K562 (cell line): ENCODE measurements around the gene ADGRF1. TPM values are rescaled to one million over a fixed set of nuclear protein-coding genes. Genes with fewer than 3 reads are reported as not detected.

Experiments used
- ATAC-seq: fragments of 200-7000 bp; cut with Tn5 transposase; 3 replicates; pipeline ENCODE4 v1.9.1; 2020; ENCODE audit warnings: moderate library complexity
- BruUV-seq: library from RNA; stranded (reverse); fragments of 400-500 nt; replicated peaks from 2 replicates; lab custom pipeline; 2021; lab: Mats Ljungman, UMichigan
- CTCF ChIA-PET: fragments of 300-600 bp; formaldehyde crosslinking; extraction: SDS; loops from one replicate; lab custom pipeline; 2021; ENCODE audit warnings: low intra/inter-chr PET ratio; lab: Yijun Ruan, JAX
- POLR2A ChIA-PET: fragments of 300-600, 350-650 bp; sonication (Branson Sonifier 250); formaldehyde crosslinking; extraction: SDS; loops from one replicate; lab custom pipeline; 2021; ENCODE audit warnings: antibody characterized with exemption, inconsistent platforms; lab: Yijun Ruan, JAX
- DNase-seq, 4 experiments: peaks; one replicate each; pipeline versions ENCODE4 v3.0.0 to v3.0.0-alpha.2; 2011 to 2018; ENCODE audit warnings: low spot score in 3 of 4, mixed read lengths in 3 of 4; ENCODE audit errors: extremely low read depth in 1 of 4
- FAIRE-seq: peaks from 2 replicates; lab custom pipeline; 2011; peaks lifted over from hg19 to GRCh38; lab: Jason Lieb, UNC
- H2AFZ ChIP-seq: 2 replicates; pipeline ENCODE4 v1.6.0; 2011; ENCODE audit warnings: low read depth, low read length, control low read depth, inconsistent platforms
- H3K27ac ChIP-seq: fragments of 200-600 bp; 3 replicates; pipeline ENCODE4 v1.8.0; 2011; ENCODE audit warnings: low read depth, mild to moderate bottlenecking, control low read depth, inconsistent platforms, low read length, moderate library complexity, mixed read lengths; ENCODE audit errors: extremely low read depth
- H3K27me3 ChIP-seq, 2 experiments: fragments of 300-600 bp in 1 of 2; 2 replicates in 1 of 2; 3 replicates in 1 of 2; pipeline versions ENCODE4 v1.6.0 to v1.8.0; 2011; ENCODE audit warnings: inconsistent platforms in 2 of 2, low read length in 2 of 2, mild to moderate bottlenecking in 1 of 2, mixed read lengths in 1 of 2, moderate library complexity in 1 of 2; ENCODE audit not compliant: control insufficient read depth in 2 of 2, insufficient read depth in 2 of 2
- H3K36me3 ChIP-seq: fragments of 300-600 bp; 3 replicates; pipeline ENCODE4 v1.8.0; 2011; ENCODE audit warnings: mild to moderate bottlenecking, low read length, inconsistent platforms; ENCODE audit not compliant: control insufficient read depth, insufficient read depth
- H3K4me1 ChIP-seq, 2 experiments: fragments of 200-600 bp in 1 of 2; replicated peaks in 1 of 2; 2 replicates in 1 of 2; 3 replicates in 1 of 2; pipeline versions ENCODE4 v1.5.1 to v1.8.0; 2011; ENCODE audit warnings: inconsistent platforms in 2 of 2, low read length in 2 of 2, mild to moderate bottlenecking in 1 of 2, mixed read lengths in 1 of 2, moderate library complexity in 1 of 2; ENCODE audit not compliant: control insufficient read depth in 2 of 2, insufficient read depth in 2 of 2
- H3K4me2 ChIP-seq: 2 replicates; pipeline ENCODE4 v1.6.1; 2011; ENCODE audit warnings: low read length, control low read depth, inconsistent platforms, mixed read lengths; ENCODE audit not compliant: insufficient read depth
- H3K4me3 ChIP-seq: fragments of 200-600 bp; sonication (generic), shearing (Covaris generic); 2 replicates; pipeline ENCODE4 v1.5.1; 2016; ENCODE audit warnings: control low read depth, inconsistent platforms
- H3K79me2 ChIP-seq: fragments of 200-600 bp; 3 replicates; pipeline ENCODE4 v1.8.0; 2011; ENCODE audit warnings: low read length, inconsistent platforms; ENCODE audit not compliant: control insufficient read depth, insufficient read depth
- H3K9ac ChIP-seq, 2 experiments: 2 replicates each; pipeline versions ENCODE4 v1.6.0 to v1.6.1; 2011; ENCODE audit warnings: low read depth in 2 of 2, low read length in 2 of 2, control low read depth in 1 of 2, inconsistent platforms in 1 of 2, mild to moderate bottlenecking in 1 of 2, mixed read lengths in 1 of 2; ENCODE audit not compliant: insufficient read depth in 1 of 2
- H3K9me1 ChIP-seq: one replicate; pipeline ENCODE4 v1.6.0; 2011; ENCODE audit warnings: inconsistent platforms, mild to moderate bottlenecking, low read length, moderate library complexity; ENCODE audit not compliant: control insufficient read depth, insufficient read depth
- H3K9me3 ChIP-seq: replicated peaks from 2 replicates; pipeline ENCODE4 v1.5.1; 2011; ENCODE audit warnings: low read depth, low read length, inconsistent platforms; ENCODE audit not compliant: control insufficient read depth, insufficient read depth
- H4K20me1 ChIP-seq: replicated peaks from 2 replicates; pipeline ENCODE4 v1.6.1; 2011; ENCODE audit warnings: low read length, inconsistent platforms, mixed read lengths; ENCODE audit not compliant: control insufficient read depth, insufficient read depth
- ELF4 ChIP-seq: fragments of 450-650 bp; formaldehyde crosslinking; IDR thresholded peaks from 2 replicates; pipeline ENCODE4 v1.4.0; 2022; ENCODE audit warnings: missing genetic modification characterization
- HBP1 ChIP-seq: fragments of 450-650 bp; formaldehyde crosslinking; IDR thresholded peaks from 2 replicates; pipeline ENCODE4 v1.4.0; 2022; ENCODE audit warnings: missing genetic modification characterization
- NCOA6 ChIP-seq: fragments of 450-650 bp; IDR thresholded peaks from 2 replicates; pipeline ENCODE4 v1.6.1; 2017; ENCODE audit warnings: mild to moderate bottlenecking
- PPARD ChIP-seq: fragments of 250-450 bp; sonication (Bioruptor Pico); IDR thresholded peaks from 2 replicates; pipeline ENCODE4 v1.8.0; 2022; ENCODE audit warnings: inconsistent platforms, mild to moderate bottlenecking, moderate library complexity
- PTTG1 ChIP-seq: fragments of 450-650 bp; IDR thresholded peaks from 2 replicates; pipeline ENCODE4 v1.6.1; 2016; ENCODE audit warnings: low read depth, mild to moderate bottlenecking, missing genetic modification characterization, missing compliant biosample characterization
- SOX6 ChIP-seq: fragments of 450-650 bp; IDR thresholded peaks from 2 replicates; pipeline ENCODE4 v1.6.1; 2014; ENCODE audit warnings: mild to moderate bottlenecking
- SRF ChIP-seq, 2 experiments: fragments of 250-450, 450-650 bp in 1 of 2; sonication (Bioruptor Pico) in 1 of 2; sonication (generic) in 1 of 2; formaldehyde crosslinking; IDR thresholded peaks; 2 replicates each; pipeline versions ENCODE4 v1.5.0 to v1.5.1; 2020 to 2022; ENCODE audit warnings: mild to moderate bottlenecking in 1 of 2, missing genetic modification reagents in 1 of 2
- THRB ChIP-seq: fragments of 450-650 bp; formaldehyde crosslinking; conservative IDR thresholded peaks from 2 replicates; pipeline ENCODE4 v1.4.0; 2022; ENCODE audit warnings: mild to moderate bottlenecking, missing genetic modification characterization
- ZNF512 ChIP-seq: IDR thresholded peaks from 2 replicates; pipeline ENCODE4 v1.6.1; 2016; ENCODE audit warnings: missing genetic modification characterization, missing compliant biosample characterization
- ZNF518B ChIP-seq: fragments of 250-450 bp; sonication (Bioruptor Pico); IDR thresholded peaks from 2 replicates; pipeline ENCODE4 v1.5.0; 2021; ENCODE audit warnings: mild to moderate bottlenecking, moderate library complexity
- in situ Hi-C: fragments of 300-500 bp; cut with MboI; formaldehyde crosslinking; loops from 4 replicates; pipeline ENCODE4 v1.15.0; 2018; ENCODE audit warnings: inconsistent platforms, mixed read lengths
- intact Hi-C: fragments of 100-400 bp; cut with micrococcal nuclease; formaldehyde crosslinking; loops from 2 replicates; pipeline ENCODE4 v1.14.2; 2022
- polyA plus RNA-seq, 8 experiments: library from polyadenylated mRNA; depleted of rRNA in 4 of 8; stranded (reverse) in 5 of 8; unstranded in 3 of 8; fragments of >200 nt; fragmentation: Nextera tagmentation in 2 of 8; fragmentation: Illumina TruSeq in 1 of 8; extraction: Ambion mirVana in 2 of 8; extraction: Trizol in 1 of 8; gene quantifications; 2 replicates each; pipeline versions ENCODE4 v1.2.1 to v1.2.3, GENCODE V29; 2011 to 2014; ENCODE audit warnings: inconsistent platforms in 1 of 8, missing spikeins in 1 of 8
- total RNA-seq, 7 experiments: library from RNA; depleted of rRNA in 6 of 7; stranded (reverse); fragments of >200 nt in 6 of 7; fragmentation: Illumina TruSeq in 2 of 7; extraction: Trizol in 2 of 7; gene quantifications; 2 replicates each; pipeline versions ENCODE4 v1.2.1 to v1.2.3, GENCODE V29; 2011 to 2021; ENCODE audit warnings: low replicate concordance in 1 of 7

The ADGRF1 gene
- total and polyA plus RNA-seq, 9 of the 15 experiments (the other 6 are each of a cell fraction or from before 2014, with no cell fraction given): not detected

GRCh38 chr6:46959419-46959818 lies 82.7 kb downstream of the ADGRF1 start:
- no peak overlapping the region for H3K9ac ChIP-seq
- in situ Hi-C loops: no loop called here
- H2AFZ ChIP-seq: no peak overlapping the region
- no peak for DNase-seq
- ChIA-PET POLR2A (interaction anchor here (0.7 kb wide), 1 partner anchor 598 kb away, joined by 3 read pairs; no protein-coding TSS in a partner anchor), CTCF (no interaction called here)
- H3K36me3 ChIP-seq: no peaks in the 10 kb centered on the region
- no peak overlapping the region for H3K4me3 ChIP-seq
- TF ChIP-seq ZNF512 (0 out of 2 replicates have a peak, but pooled peaks have one; percentile 55), SRF (CRISPR knock-in tag; IDR thresholded peaks at IDR 0.05) (no peak), ELF4 (0 out of 2 replicates have a peak, but pooled peaks have one; percentile 23), PPARD (no peak), ZNF518B (no peak), SOX6 (no peak), THRB (CRISPR knock-in tag) (0 out of 2 replicates have a peak, but pooled peaks have one; percentile 26), NCOA6 (no peak), HBP1 (CRISPR knock-in tag) (peak; percentile 66; the same call in 1 of the 2 replicates), PTTG1 (tag) (no peak)
- H3K27me3 ChIP-seq: no peaks in the 10 kb centered on the region
- H3K4me1 ChIP-seq: no peaks in the 10 kb centered on the region
- intact Hi-C loops: no loop called here
- no peak overlapping the region for H3K4me2 ChIP-seq
- no peak for FAIRE-seq
- ATAC-seq: no peak
- BruUV-seq: no TSS peak
- H3K79me2 ChIP-seq: no peaks in the 10 kb centered on the region
- H4K20me1 ChIP-seq: no peaks in the 10 kb centered on the region
- H3K9me1 ChIP-seq: no peaks in the 10 kb centered on the region
- H3K9me3 ChIP-seq: no peaks in the 10 kb centered on the region
- no peak overlapping the region for H3K27ac ChIP-seq
